GM13977 (cell line): ENCODE measurements around the gene ZNF341.
A peak's percentile ranks its signal among the peaks of the same experiment; 100 is the strongest.

Source experiments
- DNase-seq: peaks from one replicate; pipeline ENCODE4 v3.0.0; 2012; ENCODE audit warnings: low spot score
- in situ Hi-C: fragments of 300-500 bp; cut with MboI; formaldehyde crosslinking; loops from one replicate; pipeline ENCODE4 v1.12.0; 2022; ENCODE audit warnings: low sequenced_read_pairs, low pct_unique_long_range_greater_than_20kb, mixed read lengths, inconsistent platforms; ENCODE audit not compliant: unreplicated experiment
- TF ChIP-seq, protein P1 (sequence below): IDR thresholded peaks from 2 replicates; pipeline ENCODE4 v1.5.1; 2012; ENCODE audit warnings: mild to moderate bottlenecking, control low read depth; ENCODE audit not compliant: insufficient read depth; ENCODE audit errors: extremely low read depth, missing control alignments

The ZNF341 gene

DNA sequence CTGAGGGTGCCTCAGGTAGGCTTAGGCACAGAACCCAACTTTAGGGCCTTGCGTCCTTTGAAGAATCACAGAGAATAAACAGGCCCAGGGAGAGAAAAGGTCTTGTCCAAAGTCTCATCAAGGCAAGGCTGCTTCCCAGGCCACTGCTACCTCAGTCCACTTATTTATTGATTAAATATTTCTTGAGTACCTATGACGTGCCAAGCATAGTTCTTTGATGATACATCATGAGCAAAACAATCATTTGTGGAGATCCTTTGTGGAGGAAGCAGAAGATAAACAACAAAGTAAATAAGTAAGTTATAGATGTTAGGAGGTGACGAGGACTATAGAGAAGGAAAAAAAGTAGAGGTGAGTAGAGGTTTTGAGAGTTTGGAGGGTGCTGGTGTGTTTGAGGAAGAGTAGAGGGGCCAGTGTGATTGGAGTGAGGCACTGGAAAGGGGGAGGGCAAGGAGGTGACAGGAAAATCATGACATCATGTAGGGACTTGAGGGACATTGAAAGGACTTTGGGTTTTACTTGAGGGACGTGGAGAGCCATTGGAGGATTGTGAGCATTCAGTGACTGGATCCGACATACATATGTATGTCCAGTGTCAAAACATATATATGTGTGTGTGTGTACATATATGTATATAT lies 65.2 kb downstream of the ZNF341 start:
- TF ChIP-seq, protein P1, sequence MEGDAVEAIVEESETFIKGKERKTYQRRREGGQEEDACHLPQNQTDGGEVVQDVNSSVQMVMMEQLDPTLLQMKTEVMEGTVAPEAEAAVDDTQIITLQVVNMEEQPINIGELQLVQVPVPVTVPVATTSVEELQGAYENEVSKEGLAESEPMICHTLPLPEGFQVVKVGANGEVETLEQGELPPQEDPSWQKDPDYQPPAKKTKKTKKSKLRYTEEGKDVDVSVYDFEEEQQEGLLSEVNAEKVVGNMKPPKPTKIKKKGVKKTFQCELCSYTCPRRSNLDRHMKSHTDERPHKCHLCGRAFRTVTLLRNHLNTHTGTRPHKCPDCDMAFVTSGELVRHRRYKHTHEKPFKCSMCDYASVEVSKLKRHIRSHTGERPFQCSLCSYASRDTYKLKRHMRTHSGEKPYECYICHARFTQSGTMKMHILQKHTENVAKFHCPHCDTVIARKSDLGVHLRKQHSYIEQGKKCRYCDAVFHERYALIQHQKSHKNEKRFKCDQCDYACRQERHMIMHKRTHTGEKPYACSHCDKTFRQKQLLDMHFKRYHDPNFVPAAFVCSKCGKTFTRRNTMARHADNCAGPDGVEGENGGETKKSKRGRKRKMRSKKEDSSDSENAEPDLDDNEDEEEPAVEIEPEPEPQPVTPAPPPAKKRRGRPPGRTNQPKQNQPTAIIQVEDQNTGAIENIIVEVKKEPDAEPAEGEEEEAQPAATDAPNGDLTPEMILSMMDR, result no peak
- DNase-seq, result no peak
- in situ Hi-C loops, result no loop called here

DNA sequence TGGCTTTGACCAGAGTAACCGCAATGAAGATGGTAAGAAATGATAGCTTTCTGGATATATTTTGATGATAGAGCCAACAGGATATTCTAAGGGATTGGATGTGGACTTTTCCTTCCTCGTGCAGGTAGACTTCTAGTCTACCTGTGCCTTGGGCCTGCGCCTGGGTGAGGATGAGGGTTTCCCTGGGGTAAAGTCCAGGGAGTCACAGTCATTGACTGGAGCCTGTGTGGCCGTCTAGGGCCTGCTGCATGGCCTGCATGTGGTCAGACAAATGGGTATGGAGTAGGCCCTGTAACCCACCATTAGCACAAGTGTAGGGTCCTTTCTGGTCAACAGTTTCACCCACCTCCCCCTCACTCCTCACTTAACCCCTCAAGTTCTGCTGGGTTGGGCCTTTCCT lies 66.6 kb downstream of the ZNF341 start:
- TF ChIP-seq, protein P1, result no peak
- in situ Hi-C loops, result no loop called here
- DNase-seq, result no peak

DNA sequence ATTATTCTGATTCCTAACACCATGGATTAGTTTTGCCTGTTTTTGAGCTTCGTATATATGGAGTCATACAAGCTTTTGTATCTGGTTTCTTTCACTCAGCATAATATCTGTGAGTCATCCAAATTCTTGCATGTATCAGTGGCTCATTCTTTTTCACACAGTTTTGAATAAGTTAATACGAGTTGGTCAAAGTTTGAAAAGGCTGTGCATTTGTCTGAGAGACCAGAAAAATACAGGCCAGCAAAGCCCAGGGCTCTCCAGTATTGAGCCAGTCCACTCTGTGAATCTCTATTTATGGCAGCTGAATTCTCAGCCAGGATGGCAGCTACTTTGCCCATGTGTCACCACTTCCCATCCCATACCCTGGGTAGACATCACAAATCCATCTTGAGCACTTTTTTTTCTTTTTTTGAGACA lies 72.1 kb downstream of the ZNF341 start:
- in situ Hi-C loops, result no loop called here
- TF ChIP-seq, protein P1, result no peak
- no peak for DNase-seq

DNA sequence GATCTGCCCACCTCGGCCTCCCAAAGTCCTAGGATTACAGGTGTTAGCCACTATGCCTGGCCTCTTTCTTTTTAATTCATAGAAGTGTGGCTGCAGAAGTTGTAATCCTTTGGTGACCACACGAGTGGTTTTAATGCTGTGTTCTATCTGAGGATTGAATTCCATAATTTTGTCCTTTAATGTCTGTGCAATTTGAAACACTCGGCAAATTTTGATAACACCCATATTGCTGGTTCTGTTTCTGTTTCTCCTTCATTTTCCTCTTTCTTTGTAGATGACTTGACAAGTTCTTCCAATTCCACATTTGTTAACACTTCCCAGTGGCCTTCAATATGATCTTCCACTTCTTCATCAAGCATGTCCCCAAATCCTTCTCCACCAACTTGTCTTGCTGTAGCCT lies 76.6 kb downstream of the ZNF341 start:
- TF ChIP-seq, protein P1, result no peak
- no peak for DNase-seq
- in situ Hi-C loops, result no loop called here

DNA sequence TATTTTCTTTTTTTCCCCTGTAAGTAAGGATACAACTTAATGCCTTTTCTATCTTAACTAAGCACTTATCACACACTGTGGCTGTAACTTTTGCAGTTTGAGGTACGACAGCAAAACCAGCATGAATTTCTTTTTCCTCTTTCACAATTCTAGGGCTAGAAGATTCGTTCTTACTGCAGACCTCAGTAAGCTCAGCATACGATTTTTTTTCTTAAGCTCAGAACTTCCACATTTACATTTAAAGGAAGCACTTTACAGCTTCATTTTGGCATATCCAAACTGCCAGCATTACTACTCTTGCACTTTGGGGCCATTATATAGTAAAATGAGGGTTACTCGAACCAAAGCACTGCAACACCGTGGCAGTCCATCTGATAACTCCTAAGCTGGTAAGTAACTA lies 78.5 kb downstream of the ZNF341 start:
- in situ Hi-C loops, result no loop called here
- no peak for DNase-seq
- TF ChIP-seq, protein P1, result no peak

DNA sequence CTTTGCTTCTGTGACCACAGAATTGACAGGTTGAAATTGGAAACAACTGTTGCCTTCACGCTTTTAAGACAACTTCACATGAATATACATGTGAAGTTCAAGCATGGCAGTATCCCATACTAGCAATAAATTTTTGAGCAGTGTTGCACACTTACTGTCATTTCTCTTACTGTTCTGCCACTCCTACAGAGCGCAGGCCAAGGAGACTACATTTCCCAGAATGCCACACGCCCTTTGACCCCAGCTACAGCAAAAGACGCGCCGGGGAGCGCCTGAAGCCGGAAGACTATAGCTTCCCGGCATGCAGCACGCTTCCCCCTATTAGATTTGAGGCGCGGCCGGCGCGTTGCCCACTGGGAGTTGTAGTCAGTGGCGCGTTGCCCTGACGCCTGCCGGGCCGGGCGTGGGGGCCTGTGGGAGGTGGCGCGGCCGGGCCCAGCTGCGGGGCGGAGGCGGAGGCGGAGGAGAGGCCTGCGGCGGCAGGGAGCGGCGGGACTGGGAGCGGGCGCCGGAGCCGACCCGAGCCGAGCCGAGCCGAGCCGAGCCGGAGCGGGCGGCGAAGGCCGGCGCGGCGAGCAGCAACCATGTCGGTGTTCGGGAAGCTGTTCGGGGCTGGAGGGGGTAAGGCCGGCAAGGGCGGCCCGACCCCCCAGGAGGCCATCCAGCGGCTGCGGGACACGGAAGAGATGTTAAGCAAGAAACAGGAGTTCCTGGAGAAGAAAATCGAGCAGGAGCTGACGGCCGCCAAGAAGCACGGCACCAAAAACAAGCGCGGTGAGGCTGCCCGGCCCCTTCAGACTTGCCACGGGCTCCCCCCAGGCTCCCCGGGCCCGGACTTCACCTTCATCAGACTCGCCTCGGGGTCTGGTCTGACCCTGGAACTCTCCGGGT lies 79.3 kb downstream of the ZNF341 start, which contains the start of gene CHMP4B:
Gene CHMP4B, plus strand, starts transcription at position 464 of the 891 bp plus-strand sequence. Its CDS starts 121 bp downstream, at position 585.
- TF ChIP-seq, protein P1, result no peak
- DNase-seq, result peak; percentile 98
- in situ Hi-C loops, result no loop called here
